Endothelial cell of umbilical vein (primary cell): ENCODE data around the gene SPEF2.

Experiments
- CTCF ChIP-seq, 2 donors: IDR thresholded peaks; 1 replicate in 1 of 2; 2 replicates in 1 of 2; pipeline ENCODE4 v1.5.1; 2011; ENCODE audit warnings: low read length in 2 of 2, mild to moderate bottlenecking in 2 of 2, moderate library complexity in 2 of 2, control low read depth in 1 of 2, inconsistent platforms in 1 of 2, low read depth in 1 of 2; ENCODE audit not compliant: insufficient read depth in 1 of 2; ENCODE audit errors: extremely low read depth in 1 of 2
- EZH2 ChIP-seq: IDR thresholded peaks from 2 replicates; pipeline ENCODE4 v1.6.1; 2012; ENCODE audit warnings: borderline replicate concordance, low read depth, mild to moderate bottlenecking, moderate library complexity, low read length, inconsistent platforms; ENCODE audit not compliant: severe bottlenecking
- FOS ChIP-seq: IDR thresholded peaks from 2 replicates; pipeline ENCODE4 v1.6.1; 2011; ENCODE audit warnings: mild to moderate bottlenecking, low read length, moderate library complexity, borderline replicate concordance; ENCODE audit not compliant: insufficient read depth
- JUN ChIP-seq: IDR thresholded peaks from 2 replicates; pipeline ENCODE4 v1.6.1; 2011; ENCODE audit warnings: borderline replicate concordance, low read depth; ENCODE audit not compliant: insufficient read length, insufficient read depth
- MYC ChIP-seq: IDR thresholded peaks from one replicate; pipeline ENCODE4 v1.6.1; 2011; ENCODE audit warnings: mild to moderate bottlenecking, low read depth, low read length
- POLR2A ChIP-seq: IDR thresholded peaks from 2 replicates; pipeline ENCODE4 v1.6.1; 2012; ENCODE audit warnings: low read depth, mild to moderate bottlenecking, control low read depth, low read length
- POLR2AphosphoS5 ChIP-seq: IDR thresholded peaks from 2 replicates; pipeline ENCODE4 v1.6.1; 2012; ENCODE audit warnings: low read depth, mild to moderate bottlenecking, control low read depth, low read length, moderate library complexity; ENCODE audit not compliant: insufficient read depth
- TF ChIP-seq, protein P1 (sequence below): IDR thresholded peaks from 2 replicates; pipeline ENCODE4 v1.6.1; 2011; ENCODE audit not compliant: insufficient read depth, insufficient read length

GRCh38 chr5:35852773-35853172, 235.1 kb downstream of the SPEF2 start:
- TF ChIP-seq CTCF (IDR thresholded peaks at IDR 0.05; ENCODE audit: extremely low read depth in 1 of 2, insufficient read depth in 1 of 2, low read depth in 1 of 2, low read length in 2 of 2) (no peak), POLR2A (no peak), POLR2AphosphoS5 (no peak), FOS (no peak), EZH2 (no peak), MYC (no peak), JUN (no peak)
- TF ChIP-seq, protein P1, sequence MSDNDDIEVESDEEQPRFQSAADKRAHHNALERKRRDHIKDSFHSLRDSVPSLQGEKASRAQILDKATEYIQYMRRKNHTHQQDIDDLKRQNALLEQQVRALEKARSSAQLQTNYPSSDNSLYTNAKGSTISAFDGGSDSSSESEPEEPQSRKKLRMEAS, result no peak
